GM13977 (cell line): Measurements from ENCODE around the gene ZDHHC24.

Source experiments
- DNase-seq: peaks from one replicate; pipeline ENCODE4 v3.0.0; 2012; ENCODE audit warnings: low spot score
- in situ Hi-C: fragments of 300-500 bp; cut with MboI; formaldehyde crosslinking; loops from one replicate; pipeline ENCODE4 v1.12.0; 2022; ENCODE audit warnings: low sequenced_read_pairs, low pct_unique_long_range_greater_than_20kb, mixed read lengths, inconsistent platforms; ENCODE audit not compliant: unreplicated experiment
- TF ChIP-seq, protein P1 (sequence below): IDR thresholded peaks from 2 replicates; pipeline ENCODE4 v1.5.1; 2012; ENCODE audit warnings: mild to moderate bottlenecking, control low read depth; ENCODE audit not compliant: insufficient read depth; ENCODE audit errors: extremely low read depth, missing control alignments

Gene ZDHHC24

DNA sequence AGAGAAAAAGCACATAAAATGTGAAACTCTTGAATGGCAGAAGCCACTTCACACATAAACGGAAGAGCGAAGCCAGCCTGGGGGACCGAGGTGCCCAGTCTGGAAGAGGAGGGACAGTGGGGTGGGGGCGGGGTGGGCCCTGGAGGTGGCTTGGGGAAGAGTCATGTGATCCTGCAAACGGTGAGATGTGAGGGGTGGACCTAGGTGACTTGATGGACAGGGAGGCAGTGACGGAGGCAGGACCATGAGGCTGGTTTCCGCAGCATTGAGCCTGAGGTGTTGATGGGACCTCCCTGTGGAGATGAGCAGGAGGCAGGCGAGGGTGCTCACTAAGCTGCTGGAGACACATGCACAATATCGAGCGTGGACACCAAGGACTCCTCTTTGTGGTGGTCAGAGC lies 16.8 kb downstream of the ZDHHC24 start:
- TF ChIP-seq, protein P1, sequence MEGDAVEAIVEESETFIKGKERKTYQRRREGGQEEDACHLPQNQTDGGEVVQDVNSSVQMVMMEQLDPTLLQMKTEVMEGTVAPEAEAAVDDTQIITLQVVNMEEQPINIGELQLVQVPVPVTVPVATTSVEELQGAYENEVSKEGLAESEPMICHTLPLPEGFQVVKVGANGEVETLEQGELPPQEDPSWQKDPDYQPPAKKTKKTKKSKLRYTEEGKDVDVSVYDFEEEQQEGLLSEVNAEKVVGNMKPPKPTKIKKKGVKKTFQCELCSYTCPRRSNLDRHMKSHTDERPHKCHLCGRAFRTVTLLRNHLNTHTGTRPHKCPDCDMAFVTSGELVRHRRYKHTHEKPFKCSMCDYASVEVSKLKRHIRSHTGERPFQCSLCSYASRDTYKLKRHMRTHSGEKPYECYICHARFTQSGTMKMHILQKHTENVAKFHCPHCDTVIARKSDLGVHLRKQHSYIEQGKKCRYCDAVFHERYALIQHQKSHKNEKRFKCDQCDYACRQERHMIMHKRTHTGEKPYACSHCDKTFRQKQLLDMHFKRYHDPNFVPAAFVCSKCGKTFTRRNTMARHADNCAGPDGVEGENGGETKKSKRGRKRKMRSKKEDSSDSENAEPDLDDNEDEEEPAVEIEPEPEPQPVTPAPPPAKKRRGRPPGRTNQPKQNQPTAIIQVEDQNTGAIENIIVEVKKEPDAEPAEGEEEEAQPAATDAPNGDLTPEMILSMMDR, result no peak
- in situ Hi-C loops, result no loop called here
- no peak for DNase-seq

DNA sequence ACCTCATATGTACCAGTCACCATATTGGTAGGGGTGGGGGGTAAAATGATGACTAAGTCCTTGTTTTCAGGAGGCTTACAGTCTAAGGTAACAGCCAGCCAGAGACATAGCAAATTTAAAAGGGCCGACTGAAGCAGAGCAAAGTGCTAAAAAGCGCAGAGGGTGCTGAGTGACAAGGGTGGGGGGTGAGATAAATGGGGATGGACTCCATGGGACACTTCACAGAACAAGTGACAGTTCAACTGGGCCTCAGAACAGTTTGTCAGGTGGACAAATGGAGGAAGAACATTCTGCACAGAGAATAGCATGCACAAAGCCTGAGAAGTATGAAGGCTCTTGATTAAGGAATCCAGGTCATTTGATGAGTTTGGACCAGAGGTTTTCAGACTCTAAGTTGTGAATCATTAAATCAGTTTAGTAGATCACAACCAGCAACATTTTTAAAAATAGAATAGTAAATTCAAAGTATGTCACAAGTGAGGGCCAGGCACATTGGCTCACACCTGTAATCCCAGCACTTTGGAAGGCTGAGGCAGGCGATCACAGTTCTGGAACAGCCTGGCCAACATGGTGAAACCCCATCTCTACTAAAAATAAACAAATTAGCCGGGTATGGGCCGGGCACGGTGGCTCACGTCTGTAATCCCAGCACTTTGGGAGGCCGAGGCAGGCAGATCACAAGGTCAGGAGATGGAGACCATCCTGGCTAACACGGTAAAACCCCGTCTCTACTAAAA lies 21.4 kb downstream of the ZDHHC24 start:
- in situ Hi-C loops, result no loop called here
- DNase-seq, result no peak
- TF ChIP-seq, protein P1, result no peak

- DNase-seq, result no peak
- TF ChIP-seq, protein P1, result no peak
- in situ Hi-C loops, result no loop called here
Observed at GRCh38 chr11:66523611-66524010, 22.2 kb downstream of the ZDHHC24 start.

DNA sequence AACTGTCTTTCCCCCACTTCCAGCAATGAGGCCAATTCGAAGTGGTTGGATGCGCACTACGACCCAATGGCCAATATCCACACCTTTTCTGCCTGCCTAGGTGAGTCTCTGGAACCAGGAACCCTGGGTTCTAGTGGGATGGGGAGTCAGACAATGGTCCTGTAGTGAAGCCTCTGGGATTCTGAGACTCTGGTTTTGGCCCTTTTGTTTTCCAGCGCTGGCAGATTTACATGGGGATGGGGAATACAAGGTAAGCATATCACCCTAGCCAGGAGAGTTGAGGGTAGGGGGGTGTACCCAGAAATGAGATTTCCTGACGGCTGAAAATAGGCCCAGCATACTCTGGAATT lies 34.9 kb downstream of the ZDHHC24 start:
- no peak for DNase-seq
- in situ Hi-C loops, result no loop called here
- TF ChIP-seq, protein P1, result no peak

DNA sequence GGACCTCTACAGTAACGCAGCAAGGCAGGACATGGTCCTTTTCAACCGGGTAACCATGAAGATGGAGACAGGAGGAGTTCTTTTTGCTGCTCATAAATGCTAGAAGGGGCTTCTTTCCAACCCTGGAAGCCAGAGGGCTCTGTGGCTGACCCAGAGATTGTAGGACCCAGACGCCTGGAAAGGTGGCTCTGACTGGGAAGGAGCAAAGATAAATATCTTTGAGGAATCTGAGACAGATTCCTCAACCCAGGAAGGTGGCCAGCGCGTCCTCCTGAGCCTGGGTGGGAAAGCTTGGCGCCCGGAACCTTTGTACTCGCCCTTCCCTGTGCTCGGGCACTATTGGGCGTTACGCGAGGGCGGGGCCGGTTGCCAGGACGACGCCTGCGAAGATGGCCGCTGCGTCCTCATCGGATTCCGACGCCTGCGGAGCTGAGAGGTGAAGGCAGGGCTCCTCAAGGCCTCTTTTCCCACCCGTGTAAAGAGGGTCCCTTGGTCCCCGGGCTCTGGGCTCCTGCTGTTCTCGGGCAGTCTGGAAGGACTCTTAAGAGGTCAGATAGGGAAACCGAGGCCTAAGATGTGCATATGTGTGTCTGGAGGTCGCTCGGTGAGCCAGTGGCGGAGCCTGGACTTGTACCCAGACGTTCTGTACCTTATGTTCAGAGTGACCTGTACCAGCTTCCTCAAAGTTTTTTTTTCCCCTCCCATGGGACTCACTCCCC lies 35.4 kb downstream of the ZDHHC24 start, which contains the start of gene BBS1:
TSS of gene BBS1 (plus strand) at position 365 of the 719 bp plus-strand sequence. CDS start at position 390, 25 bp downstream.
- TF ChIP-seq, protein P1, result no peak
- in situ Hi-C loops, result no loop called here
- peak; percentile 89 for DNase-seq

- TF ChIP-seq, protein P1, result no peak
- no peak for DNase-seq
- in situ Hi-C loops, result no loop called here
Observed at GRCh38 chr11:66509131-66509561, 36.7 kb downstream of the ZDHHC24 start.
